Stimulated activated CD8-positive, alpha-beta memory T cell treated with anti-CD3 and anti-CD28 coated beads, Interleukin-4, amount 100 ng/mL, for 48 hours (primary cell): ENCODE measurements around the gene HMX3.
"Not testable (repeated sequence)": the region's sequence is repeated elsewhere in the genome, so short reads cannot be mapped to it uniquely, and the experiment has no call there.

ENCODE experiments used
- DNase-seq: peaks from one replicate; pipeline ENCODE4 v3.0.0-alpha.2; 2020

The HMX3 gene

GRCh38 chr10:123149162-123149567 lies 13.4 kb downstream of the HMX3 start:
- no peak for DNase-seq

GRCh38 chr10:123149568-123150270 lies 13.9 kb downstream of the HMX3 start:
- peak; percentile 64 for DNase-seq

GRCh38 chr10:123150271-123150985 lies 14.7 kb downstream of the HMX3 start:
- DNase-seq: no peak

GRCh38 chr10:123150986-123151736 lies 15.4 kb downstream of the HMX3 start:
- peak; percentile 63 for DNase-seq

GRCh38 chr10:123151737-123152135 lies 16.0 kb downstream of the HMX3 start:
- no peak for DNase-seq

- no peak for DNase-seq
These were observed 17.8 kb downstream of the HMX3 start for GRCh38 chr10:123153486-123154091.

- peak; percentile 94 for DNase-seq
These were observed 18.4 kb downstream of the HMX3 start, which contains the start of gene BUB3 for GRCh38 chr10:123154092-123154710. Gene BUB3 (plus strand): TSS chr10:123154402. CDS start chr10:123154918, 516 bp downstream.

- peak; percentile 73 for DNase-seq
These were observed 19.1 kb downstream of the HMX3 start for GRCh38 chr10:123154711-123155505.

GRCh38 chr10:123156078-123156477 lies 20.3 kb downstream of the HMX3 start:
- no peak for DNase-seq

- no peak for DNase-seq
These were observed 21.4 kb downstream of the HMX3 start for GRCh38 chr10:123157210-123157609.

- no peak for DNase-seq
These were observed 22.9 kb downstream of the HMX3 start for GRCh38 chr10:123158682-123159081.

GRCh38 chr10:123160311-123160980 lies 24.7 kb downstream of the HMX3 start:
- no peak for DNase-seq

GRCh38 chr10:123164319-123164718 lies 28.5 kb downstream of the HMX3 start:
- DNase-seq: no peak

- DNase-seq: no peak
These were observed 29.8 kb downstream of the HMX3 start for GRCh38 chr10:123165445-123166072.

- no peak for DNase-seq
These were observed 30.8 kb downstream of the HMX3 start for GRCh38 chr10:123166618-123167017.

GRCh38 chr10:123170961-123171360 lies 35.2 kb downstream of the HMX3 start:
- DNase-seq: no peak

GRCh38 chr10:123171616-123172015 lies 35.8 kb downstream of the HMX3 start:
- DNase-seq: not testable (repeated sequence)

GRCh38 chr10:123175389-123176387 lies 39.9 kb downstream of the HMX3 start:
- no peak for DNase-seq

- DNase-seq: not testable (repeated sequence)
These were observed 42.6 kb downstream of the HMX3 start for GRCh38 chr10:123178390-123178789.
